Heart left ventricle (tissue), 13 donors: ENCODE measurements around the gene GMPPA.

Experiments used
- POLR2A ChIP-seq, 2 donors: fragments of 450-650 bp; IDR thresholded peaks; one replicate each; pipeline ENCODE4 v1.6.1; 2017; ENCODE audit warnings: antibody characterized with exemption in 2 of 2, mild to moderate bottlenecking in 2 of 2, moderate library complexity in 2 of 2
- TF ChIP-seq, protein P1 (sequence below), 12 donors: fragments of 200-600 bp; sonication (generic) in 4 of 12; IDR thresholded peaks; one replicate each; pipeline versions ENCODE4 v1.5.0 to v1.8.0; 2018 to 2022; ENCODE audit warnings: antibody characterized with exemption in 12 of 12, mild to moderate bottlenecking in 5 of 12
- donor health status: ischemic (EF 13 %, LVEDD 7.1; RV severe dilation, severe dysfunction).
- donor health status: DM: no; HTN: yes; CAD: no.
- donor health status: DM: no; HTN: no; CAD: no.
- donor health status: ischemic (EF 25% LVEDD 6.9; RV normal size, moderate dysfunction).
- donor health status: ischemic (EF 25% LVEDD 5.7; RV mildly dilated, moderate dysfunction).
- donor health status: ischemic (EF 35%, LVEDD 5.7; RV mildly dilated, moderate dysfunction).
- donor health status: nonischemic (EF 11% LVEDD 7.7; RV severe dilation, severe dysfunction).
- donor health status: DM: yes; HTN: yes; CAD: no.
- donor health status: PGD.
- donor health status: ischemic (EF 29% LVEDD 5.4; RV normal size, mild dysfunction).
- donor health status: nonischemic (EF 23%, LVEDD 6.1; RV moderate dilation, normal function).

DNA sequence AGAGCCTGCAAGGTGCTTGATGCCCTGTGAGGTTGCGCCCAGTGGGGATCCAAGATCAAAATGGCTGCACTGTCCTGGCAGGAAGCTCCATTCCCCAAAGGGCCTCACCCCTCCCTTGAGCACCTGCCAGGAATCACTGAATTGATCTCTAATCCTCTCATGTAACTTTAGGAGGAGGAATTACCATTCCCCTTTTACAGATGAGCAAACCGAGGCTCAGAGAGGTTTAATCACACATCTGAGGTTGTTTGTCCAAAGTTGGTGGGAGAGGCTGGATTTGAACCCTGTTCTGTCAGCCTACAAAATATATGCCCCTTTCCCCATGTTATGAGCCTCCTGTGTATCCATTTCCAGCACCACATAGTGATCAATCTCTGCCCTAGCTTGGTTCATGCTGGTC, 26.1 kb downstream of the GMPPA start:
- TF ChIP-seq, protein P1, sequence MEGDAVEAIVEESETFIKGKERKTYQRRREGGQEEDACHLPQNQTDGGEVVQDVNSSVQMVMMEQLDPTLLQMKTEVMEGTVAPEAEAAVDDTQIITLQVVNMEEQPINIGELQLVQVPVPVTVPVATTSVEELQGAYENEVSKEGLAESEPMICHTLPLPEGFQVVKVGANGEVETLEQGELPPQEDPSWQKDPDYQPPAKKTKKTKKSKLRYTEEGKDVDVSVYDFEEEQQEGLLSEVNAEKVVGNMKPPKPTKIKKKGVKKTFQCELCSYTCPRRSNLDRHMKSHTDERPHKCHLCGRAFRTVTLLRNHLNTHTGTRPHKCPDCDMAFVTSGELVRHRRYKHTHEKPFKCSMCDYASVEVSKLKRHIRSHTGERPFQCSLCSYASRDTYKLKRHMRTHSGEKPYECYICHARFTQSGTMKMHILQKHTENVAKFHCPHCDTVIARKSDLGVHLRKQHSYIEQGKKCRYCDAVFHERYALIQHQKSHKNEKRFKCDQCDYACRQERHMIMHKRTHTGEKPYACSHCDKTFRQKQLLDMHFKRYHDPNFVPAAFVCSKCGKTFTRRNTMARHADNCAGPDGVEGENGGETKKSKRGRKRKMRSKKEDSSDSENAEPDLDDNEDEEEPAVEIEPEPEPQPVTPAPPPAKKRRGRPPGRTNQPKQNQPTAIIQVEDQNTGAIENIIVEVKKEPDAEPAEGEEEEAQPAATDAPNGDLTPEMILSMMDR (IDR thresholded peaks at IDR 0.05): no peak
- no peak for TF ChIP-seq POLR2A (IDR thresholded peaks at IDR 0.05)
